Karpas-422 (cell line): ENCODE results near the gene MXI1. TPM values are rescaled to one million over a fixed set of nuclear protein-coding genes. Genes with fewer than 3 reads are reported as not detected.
"Not testable (repeated sequence)": the region's sequence is repeated elsewhere in the genome, so short reads cannot be mapped to it uniquely, and the experiment has no call there.

Experiments used
- DNase-seq: peaks from one replicate; pipeline ENCODE4 v3.0.0-alpha.2; 2015
- H2AFZ ChIP-seq: fragments of 200-600 bp; sonication (generic); 2 replicates; pipeline ENCODE4 v1.6.1; 2014; ENCODE audit warnings: antibody characterized with exemption, low read length, mixed read lengths
- H3K27ac ChIP-seq: fragments of 200-600 bp; sonication (generic); 2 replicates; pipeline ENCODE4 v1.5.1; 2014; ENCODE audit warnings: mild to moderate bottlenecking, low read length, moderate library complexity
- H3K27me3 ChIP-seq: fragments of 200-600 bp; sonication (generic); 2 replicates; pipeline ENCODE4 v1.6.1; 2014; ENCODE audit warnings: low read length, mixed read lengths
- H3K36me3 ChIP-seq: fragments of 200-600 bp; sonication (generic); 2 replicates; pipeline ENCODE4 v1.6.1; 2014; ENCODE audit warnings: low read length, mixed read lengths; ENCODE audit not compliant: insufficient read depth
- H3K4me1 ChIP-seq: fragments of 200-600 bp; sonication (generic); 2 replicates; pipeline ENCODE4 v1.6.1; 2014; ENCODE audit warnings: mild to moderate bottlenecking, low read length, mixed read lengths
- H3K4me2 ChIP-seq: fragments of 200-600 bp; sonication (generic); 2 replicates; pipeline ENCODE4 v1.6.1; 2014; ENCODE audit warnings: low read length, low read depth, mild to moderate bottlenecking; ENCODE audit not compliant: poor library complexity, severe bottlenecking
- H3K4me3 ChIP-seq: fragments of 200-600 bp; sonication (generic); 2 replicates; pipeline ENCODE4 v1.5.1; 2014; ENCODE audit warnings: mild to moderate bottlenecking, antibody characterized with exemption, low read length, mixed read lengths
- H3K79me2 ChIP-seq: fragments of 200-600 bp; sonication (generic); 2 replicates; pipeline ENCODE4 v1.6.1; 2014; ENCODE audit warnings: mild to moderate bottlenecking, low read length, mixed read lengths
- H3K9ac ChIP-seq: fragments of 200-600 bp; sonication (generic); 2 replicates; pipeline ENCODE4 v1.6.0; 2014; ENCODE audit warnings: low read length
- H3K9me2 ChIP-seq: fragments of 200-600 bp; sonication (generic), shearing (Covaris generic); replicated peaks from 2 replicates; pipeline ENCODE4 v1.6.0; 2014; ENCODE audit warnings: mild to moderate bottlenecking, low read length, moderate library complexity; ENCODE audit not compliant: insufficient read depth
- H3K9me3 ChIP-seq: fragments of 300-700, 200-600 bp; sonication (generic); 2 replicates; pipeline ENCODE4 v1.6.1; 2014; ENCODE audit warnings: low read length, mixed read lengths
- H4K20me1 ChIP-seq: fragments of 200-600 bp; sonication (generic); 2 replicates; pipeline ENCODE4 v1.6.1; 2014; ENCODE audit warnings: mild to moderate bottlenecking, antibody characterized with exemption, low read length, low read depth; ENCODE audit not compliant: insufficient read depth
- total RNA-seq: library from RNA; depleted of rRNA; stranded (reverse); fragments of >200 nt; shearing (Covaris generic); gene quantifications from 2 replicates; pipeline ENCODE4 v1.2.3, GENCODE V29; 2014; ENCODE audit warnings: low replicate concordance

The MXI1 gene
- total RNA-seq, 1 experiment from 2014 or later = 12.0 TPM

DNA sequence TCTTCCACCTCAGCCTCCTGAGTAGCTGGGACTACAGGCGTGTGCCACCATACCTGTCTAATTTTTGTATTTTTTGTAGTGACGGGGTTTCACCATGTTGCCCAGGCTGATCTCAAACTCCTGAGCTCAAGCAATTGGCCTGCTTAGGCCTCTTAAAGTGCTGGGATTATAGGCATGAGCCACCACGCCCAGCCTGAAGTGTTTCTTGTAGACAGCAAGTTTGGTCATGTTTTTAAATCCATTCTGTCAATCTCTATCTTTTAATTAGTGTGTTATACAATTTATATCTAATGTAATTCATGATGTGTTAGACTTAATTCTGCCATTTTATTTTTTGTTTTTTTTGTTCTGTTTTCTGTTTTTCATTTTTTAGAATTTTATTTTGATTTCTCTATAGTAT, 17.2 kb upstream of the MXI1 start:
- Histone ChIP-seq H4K20me1 (no peaks in the 10 kb centered on the region), H3K27ac (no peak overlapping the region), H3K9ac (no peak overlapping the region), H3K27me3 (no peaks in the 10 kb centered on the region), H3K4me1 (no peaks in the 10 kb centered on the region), H3K79me2 (no peaks in the 10 kb centered on the region), H2AFZ (no peak overlapping the region), H3K9me2 (no peaks in the 10 kb centered on the region), H3K4me2 (no peak overlapping the region), H3K9me3 (no peaks in the 10 kb centered on the region), H3K4me3 (no peak overlapping the region), H3K36me3 (no peaks in the 10 kb centered on the region)
- no peak for DNase-seq

DNA sequence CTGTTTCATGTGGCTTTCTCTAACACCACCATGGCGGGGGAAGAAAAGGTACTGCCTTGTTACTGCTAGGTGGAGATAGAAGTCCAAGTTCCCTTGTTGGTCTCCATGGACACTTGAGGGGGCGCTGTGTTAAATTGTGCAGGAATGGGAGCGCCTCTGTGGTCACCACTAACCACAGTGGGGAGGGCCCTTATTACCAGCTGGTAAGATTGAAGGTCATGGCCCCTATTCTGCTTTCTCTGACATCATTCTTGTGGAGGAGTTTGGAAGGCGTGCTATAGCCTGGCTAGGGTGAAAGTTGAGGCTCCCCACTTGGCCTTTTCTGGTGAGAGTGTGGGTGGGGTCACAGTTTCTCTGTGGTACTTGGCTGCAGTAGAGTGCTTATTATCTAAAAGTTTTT, 14.9 kb upstream of the MXI1 start:
- no peak overlapping the region for H3K4me2 ChIP-seq
- no peak for DNase-seq
- no peak overlapping the region for H3K27ac ChIP-seq
- no peak overlapping the region for H3K4me3 ChIP-seq
- H3K79me2 ChIP-seq = no peaks in the 10 kb centered on the region
- H2AFZ ChIP-seq = no peak overlapping the region
- H4K20me1 ChIP-seq = no peaks in the 10 kb centered on the region
- no peaks in the 10 kb centered on the region for H3K27me3 ChIP-seq
- no peaks in the 10 kb centered on the region for H3K9me2 ChIP-seq
- no peak overlapping the region for H3K9ac ChIP-seq
- H3K36me3 ChIP-seq = no peaks in the 10 kb centered on the region
- no peaks in the 10 kb centered on the region for H3K4me1 ChIP-seq
- H3K9me3 ChIP-seq = no peaks in the 10 kb centered on the region

DNA sequence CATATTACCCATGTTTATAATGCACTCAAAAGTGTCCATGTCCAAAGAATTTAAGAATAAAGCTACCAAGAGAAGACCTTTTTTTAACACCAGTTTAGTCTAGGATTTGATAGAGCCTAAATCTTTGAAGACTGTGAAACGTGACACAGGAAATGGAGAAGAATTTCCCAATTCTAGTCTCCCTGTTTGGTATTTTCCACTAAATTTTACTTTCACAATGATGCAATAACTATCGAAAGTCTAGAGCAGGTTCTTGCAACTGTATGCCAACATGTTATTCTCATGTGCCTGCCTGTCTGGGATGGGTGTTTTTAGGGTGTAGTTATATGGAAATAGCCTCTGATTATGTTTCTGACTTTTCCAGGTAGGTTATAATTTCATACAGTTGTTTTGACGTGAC, 6.9 kb upstream of the MXI1 start:
- no peak for DNase-seq

DNA sequence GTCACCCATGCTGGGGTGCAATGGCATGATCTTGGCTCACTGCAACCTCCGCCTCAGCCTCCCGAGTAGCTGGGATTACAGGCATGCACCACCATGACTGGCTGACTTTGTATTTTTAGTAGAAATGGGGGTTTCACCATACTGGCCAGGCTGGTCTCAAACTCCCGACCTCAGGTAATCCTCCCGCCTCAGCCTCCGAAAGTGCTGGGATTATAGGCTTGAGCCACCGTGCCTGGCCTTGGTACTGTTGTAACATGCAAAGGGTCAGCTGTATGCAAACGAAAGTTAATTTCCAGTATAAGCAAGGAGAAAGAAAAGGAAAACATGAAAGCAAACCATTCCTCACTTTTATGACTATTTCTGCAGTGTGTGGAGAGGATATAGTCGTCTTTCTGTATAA, 6.4 kb upstream of the MXI1 start:
- not testable (repeated sequence) for H3K9ac ChIP-seq, H3K4me1 ChIP-seq, H4K20me1 ChIP-seq, H3K4me2 ChIP-seq, H3K27me3 ChIP-seq, H3K9me3 ChIP-seq, H3K9me2 ChIP-seq, H3K27ac ChIP-seq, DNase-seq, H2AFZ ChIP-seq, H3K79me2 ChIP-seq, H3K4me3 ChIP-seq, H3K36me3 ChIP-seq

More for the DNA sequence above, 6.9 kb upstream of the MXI1 start:
- Histone ChIP-seq H4K20me1 (no peaks in the 10 kb centered on the region), H3K79me2 (no peaks in the 10 kb centered on the region), H3K9ac (no peak overlapping the region), H3K4me2 (no peak overlapping the region), H2AFZ (no peak overlapping the region), H3K9me2 (no peaks in the 10 kb centered on the region), H3K4me3 (no peak overlapping the region), H3K27me3 (no peaks in the 10 kb centered on the region), H3K27ac (no peak overlapping the region), H3K36me3 (no peaks in the 10 kb centered on the region), H3K4me1 (no peaks in the 10 kb centered on the region), H3K9me3 (no peaks in the 10 kb centered on the region)

DNA sequence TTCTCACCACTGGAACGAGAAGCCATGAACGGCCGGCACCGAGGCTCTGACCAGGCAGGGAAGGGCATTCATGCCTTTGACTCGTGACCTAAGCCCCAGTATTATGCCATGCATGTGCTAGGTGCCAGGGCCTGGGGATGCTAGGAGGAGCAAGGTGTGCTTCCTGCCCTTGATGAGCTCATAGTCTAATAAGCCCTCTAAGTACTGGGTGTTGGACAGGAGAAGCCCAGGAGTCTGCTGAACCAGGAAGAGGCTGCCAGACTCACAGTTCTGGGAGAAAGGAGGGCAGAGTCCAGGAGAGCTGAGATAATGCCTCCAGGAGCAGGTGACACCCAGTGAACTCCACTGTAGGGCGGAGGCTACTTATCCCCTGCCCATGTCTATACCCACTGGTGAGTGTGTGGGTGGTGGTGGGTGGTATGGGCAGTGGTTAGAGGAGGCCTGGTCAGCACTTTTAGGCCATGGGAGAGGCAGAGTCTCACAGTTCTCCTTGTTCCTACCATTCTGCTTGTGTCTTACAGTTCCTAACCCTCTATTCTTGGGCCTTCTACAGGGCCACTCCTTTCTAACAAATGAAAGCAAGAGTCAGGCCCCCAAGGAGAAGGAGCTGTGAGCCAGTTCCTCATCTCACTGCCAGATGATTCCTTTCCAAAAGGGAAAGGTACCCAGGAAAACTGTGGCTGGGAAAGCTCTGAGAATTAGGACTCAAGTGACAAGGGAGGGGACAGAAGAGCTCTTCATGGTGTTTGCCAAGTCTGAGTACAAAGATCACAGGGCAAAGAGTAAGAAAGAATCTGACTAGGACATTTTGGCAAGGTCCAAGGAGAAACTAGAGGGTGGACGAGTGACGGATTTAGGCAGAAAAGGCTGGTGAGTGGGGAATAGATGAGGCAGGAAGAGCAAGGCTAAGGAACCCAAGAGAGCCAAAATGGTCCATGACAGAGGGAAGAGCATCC, 3.6 kb upstream of the MXI1 start:
- Histone ChIP-seq H3K9ac (no peak overlapping the region), H3K36me3 (no peaks in the 10 kb centered on the region), H3K4me3 (no peak overlapping the region), H3K4me1 (peaks cover 17% of the 10 kb centered on the region), H3K9me2 (no peaks in the 10 kb centered on the region), H3K27me3 (no peaks in the 10 kb centered on the region), H3K27ac (no peak overlapping the region), H3K9me3 (no peaks in the 10 kb centered on the region), H3K79me2 (no peaks in the 10 kb centered on the region), H4K20me1 (no peaks in the 10 kb centered on the region), H2AFZ (no peak overlapping the region), H3K4me2 (no peak overlapping the region)
- DNase-seq = no peak

DNA sequence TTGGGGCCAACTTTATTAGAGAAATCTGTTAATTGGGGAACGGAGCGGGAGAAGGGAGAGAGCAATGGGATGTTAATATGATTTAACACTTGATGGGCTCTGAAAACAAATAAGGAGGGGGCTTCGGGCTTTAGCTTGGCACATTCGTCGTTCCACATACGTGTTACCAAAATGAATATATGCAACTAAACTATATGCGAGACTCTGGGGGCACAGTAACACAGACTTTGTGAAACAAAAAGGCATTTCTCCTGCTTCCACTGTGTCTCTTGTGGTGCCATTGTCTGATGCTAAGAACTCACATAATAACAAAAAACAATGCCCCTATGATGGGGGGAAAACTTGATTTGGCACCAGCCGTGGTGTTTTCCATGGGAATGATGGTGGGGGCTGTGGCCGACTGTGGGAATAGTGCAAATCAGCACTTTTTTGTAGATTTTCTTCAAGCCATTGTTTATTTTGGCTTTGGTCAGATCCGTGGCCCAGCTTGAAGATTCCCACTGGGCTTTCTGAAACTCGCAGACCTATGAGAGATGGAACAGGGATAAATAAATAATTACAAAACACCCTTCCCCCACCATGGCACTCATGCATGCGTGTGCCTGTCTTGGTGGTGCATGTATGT, 2.2 kb upstream of the MXI1 start:
- H3K4me1 ChIP-seq = peaks cover 28% of the 10 kb centered on the region
- no peak overlapping the region for H3K4me2 ChIP-seq
- H3K4me3 ChIP-seq = no peak overlapping the region
- H3K9ac ChIP-seq = no peak overlapping the region
- H3K27me3 ChIP-seq = no peaks in the 10 kb centered on the region
- no peaks in the 10 kb centered on the region for H3K9me2 ChIP-seq
- H3K27ac ChIP-seq = no peak overlapping the region
- H2AFZ ChIP-seq = no peak overlapping the region
- no peaks in the 10 kb centered on the region for H3K36me3 ChIP-seq
- no peak for DNase-seq
- no peaks in the 10 kb centered on the region for H3K9me3 ChIP-seq
- no peaks in the 10 kb centered on the region for H3K79me2 ChIP-seq
- no peaks in the 10 kb centered on the region for H4K20me1 ChIP-seq

DNA sequence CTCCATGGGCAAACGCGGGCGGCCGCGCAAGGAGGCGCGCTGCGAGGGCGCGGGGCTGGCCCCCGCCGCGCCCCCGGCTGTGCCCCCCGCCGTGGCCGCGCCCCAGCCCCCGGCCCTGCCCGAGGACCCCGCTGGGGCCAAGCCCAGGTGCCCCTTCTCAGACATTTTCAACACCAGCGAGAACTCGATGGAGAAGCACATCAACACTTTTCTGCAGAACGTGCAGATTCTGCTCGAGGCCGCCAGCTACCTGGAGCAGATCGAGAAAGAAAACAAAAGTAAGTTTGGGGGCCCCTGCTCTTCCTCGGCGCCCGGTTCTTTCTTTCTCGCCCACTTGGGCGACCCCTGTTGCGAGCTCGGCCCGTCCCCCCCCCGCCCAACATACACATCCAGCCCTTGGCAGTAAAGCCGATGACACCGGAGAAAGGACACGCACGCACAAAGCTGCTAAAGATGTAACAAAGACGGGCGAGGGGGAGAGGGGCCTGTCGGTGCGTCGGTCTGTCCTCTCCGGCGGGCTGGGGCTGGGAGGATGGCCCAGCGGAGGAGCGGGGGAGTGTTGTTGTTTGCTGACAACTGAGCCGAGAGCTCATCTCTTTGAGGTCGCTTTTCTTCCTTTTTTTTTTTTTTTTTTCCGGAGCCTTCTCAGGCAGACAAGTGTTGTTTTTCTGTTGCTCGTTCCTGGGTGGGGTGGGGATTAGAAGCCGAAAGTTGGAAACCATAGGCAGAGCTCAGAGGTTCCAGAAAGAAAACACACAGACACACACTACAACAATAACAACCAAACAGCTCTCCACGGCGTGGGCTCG, 604 bp downstream of the MXI1 start:
- Histone ChIP-seq H3K27me3 (no peaks in the 10 kb centered on the region), H2AFZ (peak overlapping the region; percentile 90), H3K4me2 (peak overlapping the region; percentile 78), H3K79me2 (no peaks in the 10 kb centered on the region), H3K9me3 (no peaks in the 10 kb centered on the region), H3K4me3 (peak overlapping the region; percentile 70), H3K9ac (peak overlapping the region; percentile 65), H3K9me2 (no peaks in the 10 kb centered on the region), H3K27ac (no peak overlapping the region), H4K20me1 (no peaks in the 10 kb centered on the region), H3K4me1 (peaks cover 52% of the 10 kb centered on the region), H3K36me3 (no peaks in the 10 kb centered on the region)
- peak; percentile 68 for DNase-seq
